ENCODE results near the gene FOXK1. TPM values are rescaled to one million over a fixed set of nuclear protein-coding genes. Genes with fewer than 3 reads are reported as not detected.

Gene FOXK1
- total RNA-seq, 1 donor from 2014 or later, result 21.7 TPM

DNA sequence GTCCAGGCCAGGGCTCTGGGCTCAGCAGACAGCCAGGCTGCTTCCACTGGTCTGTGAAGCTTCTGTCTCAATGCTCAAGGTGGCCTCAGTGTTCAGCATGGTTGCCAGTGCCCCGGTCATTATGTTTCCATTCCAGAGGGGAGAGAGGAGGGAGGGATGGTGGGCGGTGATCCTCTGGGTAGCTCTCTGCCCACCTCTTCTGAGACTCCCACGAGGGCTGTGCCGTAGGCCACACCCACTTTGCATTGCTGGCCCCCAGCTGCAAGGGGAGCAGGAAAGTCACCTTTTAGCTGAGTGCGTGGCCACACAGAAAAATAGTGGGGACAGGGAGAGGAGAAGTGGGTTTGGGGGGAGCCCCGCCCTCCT, 42.5 kb downstream of the FOXK1 start:
- peak; percentile 20 for ATAC-seq

DNA sequence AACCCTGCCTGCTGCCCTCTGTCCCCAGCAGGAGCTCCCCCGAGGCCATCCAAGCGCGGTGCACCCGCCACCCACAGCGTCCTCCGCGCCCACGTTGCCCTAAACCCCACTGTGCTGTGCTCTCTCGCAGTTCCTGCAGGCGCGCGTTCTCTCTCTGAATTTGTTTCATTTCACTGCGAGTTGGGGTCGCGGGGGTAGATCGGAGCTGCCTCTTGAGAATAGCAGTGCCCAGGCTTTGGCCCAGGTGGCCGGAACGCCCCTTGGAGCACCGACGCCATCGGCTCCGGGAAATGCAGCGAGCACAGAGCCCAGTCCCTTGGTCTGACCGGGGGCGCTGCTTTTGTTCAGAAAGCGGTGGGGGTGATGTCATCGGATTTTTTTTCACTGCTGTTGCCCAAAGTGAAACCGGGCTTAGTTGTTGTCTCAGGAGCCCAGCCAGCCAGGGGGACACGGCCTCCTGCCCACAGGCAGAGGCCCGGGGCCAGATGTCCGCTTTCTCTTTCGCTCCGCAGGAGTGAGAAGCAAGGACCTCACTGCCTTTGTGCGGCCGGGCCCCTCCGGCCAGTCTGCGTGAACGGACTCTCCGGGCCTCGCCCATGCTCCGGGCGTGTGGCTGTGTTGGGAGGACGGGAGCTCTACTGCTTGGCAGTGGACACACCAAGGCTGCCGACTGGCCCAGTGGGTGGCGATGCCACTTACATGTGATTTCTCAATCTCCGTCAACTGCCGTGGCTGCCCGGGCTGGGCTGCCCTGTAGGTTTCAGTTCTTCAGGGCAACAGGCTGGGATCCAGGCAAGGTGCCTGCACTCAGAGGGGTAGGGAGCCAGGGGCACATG, 43.1 kb downstream of the FOXK1 start:
- ATAC-seq, result peak; percentile 73

DNA sequence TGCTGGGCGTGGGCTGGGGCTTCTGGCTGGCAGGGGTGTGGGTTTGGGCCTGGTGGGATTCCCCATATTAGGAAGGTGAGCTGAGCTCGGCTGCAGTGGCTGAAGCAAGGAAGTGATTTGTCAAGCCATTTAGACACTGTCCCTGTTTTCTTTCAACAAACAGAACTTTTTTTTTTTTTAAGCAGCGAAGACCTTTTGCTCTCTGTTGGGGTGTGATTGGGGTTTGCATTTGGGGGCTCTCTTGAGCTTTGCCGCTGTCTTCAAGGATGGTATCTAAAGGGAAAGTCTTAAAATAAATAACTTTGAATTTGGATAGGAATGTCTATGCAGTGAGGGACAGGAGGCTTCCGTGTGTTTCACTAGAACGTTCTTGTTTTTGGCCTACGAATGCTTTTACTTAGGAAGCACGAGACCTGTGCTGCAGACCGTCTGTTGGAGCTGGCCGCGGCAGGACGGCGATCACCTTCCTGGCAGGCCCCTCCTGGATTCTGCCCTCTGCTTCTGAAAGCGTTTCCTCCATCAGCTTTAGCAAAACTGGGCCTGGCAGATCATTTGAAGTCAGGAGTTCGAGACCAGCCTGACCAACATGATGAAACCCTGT, 43.9 kb downstream of the FOXK1 start:
- no peak for ATAC-seq

DNA sequence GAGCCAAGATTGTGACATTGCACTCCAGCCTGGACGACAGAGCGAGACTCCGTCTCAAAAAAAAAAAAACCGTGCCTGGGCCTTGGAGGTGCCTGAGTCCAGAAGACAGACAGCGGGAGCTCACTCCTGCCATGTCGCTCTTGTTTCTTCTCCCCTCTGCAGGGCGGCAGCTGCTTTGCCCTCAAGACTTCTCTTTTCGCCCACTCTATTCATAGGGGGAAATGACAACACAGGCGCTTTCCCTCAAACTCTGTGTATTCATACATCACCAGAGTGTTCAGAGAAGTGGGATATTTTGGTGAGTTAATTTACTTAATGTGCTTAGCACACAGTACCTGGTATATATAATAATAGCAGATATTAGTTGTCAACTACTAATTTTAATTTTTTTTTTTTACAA, 44.5 kb downstream of the FOXK1 start:
- ATAC-seq, result no peak

DNA sequence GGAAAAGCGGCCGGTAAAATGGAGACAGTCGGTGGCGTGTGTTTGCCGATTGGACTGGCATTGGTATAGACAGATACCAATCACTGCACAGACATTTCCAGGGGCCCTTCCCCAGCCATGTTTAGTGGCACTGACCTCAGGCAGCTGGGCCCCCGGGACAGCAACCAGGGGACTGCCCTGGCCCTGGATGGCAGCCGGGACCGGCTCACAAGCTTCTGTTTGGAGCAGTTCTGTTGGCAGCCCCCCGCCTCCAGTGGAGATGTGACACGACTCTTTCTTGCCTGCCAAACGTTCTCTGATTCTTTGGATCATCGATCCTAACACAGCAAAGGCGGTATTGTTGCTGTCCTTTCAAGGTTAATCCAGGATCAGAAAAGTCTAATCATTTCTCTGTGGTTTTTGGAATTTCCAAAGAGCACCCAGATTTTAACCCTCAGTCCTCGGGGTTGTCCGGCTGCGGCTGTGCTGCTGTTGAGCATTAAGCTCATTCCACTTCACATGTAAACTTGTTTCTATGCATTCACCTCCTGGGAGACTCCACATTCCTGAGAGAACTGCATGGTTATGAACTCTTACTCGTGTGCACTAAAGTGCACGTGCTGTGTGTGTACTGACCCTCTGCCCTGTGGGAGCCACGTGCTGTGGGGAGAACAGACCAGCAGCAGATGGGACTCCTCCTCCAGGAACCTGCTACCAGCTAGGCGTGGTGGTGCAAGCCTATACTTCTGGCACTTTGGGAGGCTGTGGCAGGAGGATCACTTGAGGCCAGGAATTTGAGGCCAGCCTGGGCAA, 46.0 kb downstream of the FOXK1 start:
- ATAC-seq, result no peak

DNA sequence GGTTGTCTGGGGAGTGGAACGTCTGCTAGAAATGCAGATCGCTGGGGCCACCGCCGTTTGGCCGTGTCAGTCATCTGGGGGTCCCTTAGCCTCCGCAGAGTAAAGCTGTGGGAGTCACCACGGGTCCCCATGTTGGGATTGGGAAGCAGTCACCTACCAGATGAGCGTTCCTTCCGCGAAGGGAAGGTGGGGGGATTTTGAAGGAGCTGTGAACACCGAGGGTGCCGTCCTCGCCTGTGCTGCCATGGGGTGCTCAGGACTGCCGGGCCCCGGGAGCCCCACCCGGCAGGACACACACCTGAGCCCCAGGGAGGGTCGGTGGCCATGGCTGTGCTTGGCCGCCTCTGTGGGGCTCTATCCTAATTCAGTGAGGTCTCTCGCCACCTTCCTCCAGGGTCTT, 47.2 kb downstream of the FOXK1 start:
- no peak for ATAC-seq

DNA sequence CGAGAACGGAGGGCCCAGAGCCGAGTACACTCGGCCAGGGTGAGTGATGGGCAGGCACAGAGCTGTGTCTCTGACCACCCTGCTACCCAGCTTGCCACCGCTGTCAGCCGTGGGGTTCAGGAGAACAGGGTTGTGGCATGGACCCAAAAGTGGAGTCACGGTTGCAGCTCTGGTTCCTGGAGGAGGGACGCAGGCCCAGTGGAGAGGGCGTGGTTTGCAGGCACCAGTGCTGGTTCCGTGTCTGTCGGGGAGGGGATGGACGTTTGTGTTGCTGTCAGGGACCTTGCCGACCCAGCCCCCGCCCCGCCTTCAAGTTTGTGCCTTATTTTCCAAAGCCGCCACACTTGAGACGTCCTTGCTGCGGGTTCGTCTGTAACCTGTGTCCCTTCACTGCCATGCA, 48.2 kb downstream of the FOXK1 start:
- no peak for ATAC-seq

DNA sequence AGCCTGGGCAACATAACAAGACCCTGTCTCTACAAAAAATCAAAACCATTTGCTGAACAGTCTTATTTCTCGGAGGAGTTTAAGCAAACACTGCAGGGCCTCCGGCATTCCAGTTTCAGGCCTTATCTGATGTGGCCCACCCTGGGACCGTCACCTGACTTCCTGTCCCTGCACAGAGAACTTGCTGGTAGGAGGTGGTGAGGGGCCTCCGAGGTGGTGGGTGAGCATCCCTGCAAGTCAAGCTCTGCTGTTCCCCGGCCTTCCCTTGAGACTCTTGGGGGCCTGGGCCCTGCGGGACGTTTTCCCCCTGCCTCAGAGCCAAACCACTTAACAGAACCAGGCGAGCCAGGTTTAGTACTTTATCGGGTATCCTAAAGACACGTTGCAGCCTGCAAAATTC, 48.9 kb downstream of the FOXK1 start:
- no peak for ATAC-seq

DNA sequence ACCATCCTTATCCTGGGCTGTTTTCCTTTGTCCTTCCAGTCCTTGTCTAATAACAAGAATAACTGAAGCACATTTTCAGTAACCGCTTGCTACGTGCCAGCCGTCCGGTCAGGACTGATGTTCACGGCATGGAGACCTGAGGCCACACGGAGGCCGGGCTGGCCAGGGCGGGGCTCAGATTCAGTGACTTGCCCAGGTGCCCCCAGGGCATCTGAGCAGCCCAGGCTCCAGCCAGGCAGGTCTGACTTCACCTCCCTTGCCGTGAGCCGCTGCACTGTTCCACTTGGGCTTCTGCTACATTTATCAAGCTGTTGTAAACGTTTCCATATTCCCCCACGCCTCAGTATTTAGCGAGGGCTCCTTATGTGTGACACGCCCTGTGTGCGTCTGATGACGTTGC, 49.7 kb downstream of the FOXK1 start:
- ATAC-seq, result peak; percentile 54

DNA sequence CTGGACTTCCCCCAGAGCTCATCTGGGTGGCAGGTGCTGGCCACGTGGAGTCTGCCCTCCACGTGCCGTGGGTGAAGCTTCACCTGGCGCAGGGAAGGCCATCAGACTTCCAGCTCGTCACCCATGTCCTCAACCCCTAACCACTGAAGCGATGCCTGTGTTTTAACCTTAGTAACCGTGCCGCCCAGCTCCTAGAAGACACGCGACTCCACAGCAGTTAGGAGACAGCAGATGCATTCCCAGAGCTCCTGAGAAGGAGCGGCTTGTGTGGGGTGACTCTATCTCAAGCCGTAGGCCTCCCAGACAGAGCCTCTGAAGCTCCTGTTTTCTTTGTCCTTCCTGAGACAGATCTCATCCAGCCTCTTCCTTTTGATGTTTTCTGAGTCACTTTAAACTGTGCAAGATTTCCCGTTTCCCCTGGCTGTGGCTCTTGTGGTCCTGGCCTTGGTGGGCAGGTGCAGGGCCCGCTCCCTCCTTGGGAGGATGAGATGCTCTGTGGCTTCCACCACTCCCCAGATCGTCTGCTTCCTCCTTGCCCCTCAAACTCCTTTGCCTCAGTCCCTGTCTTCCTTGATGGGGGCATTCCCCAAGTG, 51.9 kb downstream of the FOXK1 start:
- no peak for ATAC-seq

DNA sequence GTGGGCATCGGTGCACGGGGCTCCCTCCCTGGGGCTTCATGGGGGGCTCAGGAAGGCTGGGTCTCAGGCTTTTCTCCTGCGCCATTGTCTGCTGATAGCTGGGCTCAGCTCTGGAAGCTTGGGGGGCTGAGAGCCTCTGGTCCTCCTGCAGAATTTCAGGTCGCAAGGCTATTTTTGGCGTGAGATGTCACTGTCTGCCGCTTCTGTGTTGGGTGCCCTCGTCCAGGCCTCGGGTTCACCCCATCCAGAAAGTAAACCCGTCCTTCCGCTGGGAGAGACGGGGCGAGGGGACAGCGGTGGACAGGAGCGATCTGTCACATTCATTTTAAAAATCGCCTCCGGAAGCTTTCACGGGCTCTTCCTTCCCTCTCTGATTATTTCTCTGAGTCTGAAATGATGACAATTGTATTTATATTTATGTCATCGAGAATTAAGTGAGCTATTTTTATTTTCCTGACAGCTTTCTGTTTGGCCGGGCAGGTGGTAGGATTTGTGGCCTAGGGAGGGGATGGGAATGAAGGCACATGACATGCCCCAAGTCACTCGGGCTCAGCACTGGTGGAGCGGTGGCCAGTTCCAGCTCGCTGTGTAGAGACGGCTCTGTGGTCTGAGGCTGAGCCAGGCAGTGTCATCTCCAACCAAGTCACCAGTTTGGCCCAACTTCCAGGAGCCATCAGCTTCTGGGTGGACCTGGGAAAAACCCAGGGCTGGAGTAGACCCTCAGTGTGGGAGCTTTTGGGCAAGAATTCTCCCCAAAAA, 52.7 kb downstream of the FOXK1 start:
- ATAC-seq, result no peak

DNA sequence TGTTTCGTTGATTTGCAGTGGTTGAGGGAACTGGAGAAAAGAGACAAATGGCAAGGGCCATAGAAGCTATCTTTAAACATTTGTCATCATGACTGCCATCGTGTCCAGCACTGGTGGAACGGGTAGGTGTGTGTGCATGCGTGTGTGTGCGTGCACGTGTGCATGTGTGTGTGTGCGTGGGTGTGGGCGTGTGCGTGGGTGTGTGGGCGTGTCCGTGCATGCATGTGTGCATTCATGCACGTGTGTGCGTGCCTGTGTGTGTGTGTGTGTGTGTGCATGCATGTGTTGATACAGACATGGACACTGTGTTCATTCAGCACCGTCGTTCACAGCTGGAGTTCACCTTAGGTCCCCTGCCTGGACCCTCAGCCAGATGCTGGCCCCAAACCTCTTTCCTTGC, 55.2 kb downstream of the FOXK1 start:
- no peak for ATAC-seq

DNA sequence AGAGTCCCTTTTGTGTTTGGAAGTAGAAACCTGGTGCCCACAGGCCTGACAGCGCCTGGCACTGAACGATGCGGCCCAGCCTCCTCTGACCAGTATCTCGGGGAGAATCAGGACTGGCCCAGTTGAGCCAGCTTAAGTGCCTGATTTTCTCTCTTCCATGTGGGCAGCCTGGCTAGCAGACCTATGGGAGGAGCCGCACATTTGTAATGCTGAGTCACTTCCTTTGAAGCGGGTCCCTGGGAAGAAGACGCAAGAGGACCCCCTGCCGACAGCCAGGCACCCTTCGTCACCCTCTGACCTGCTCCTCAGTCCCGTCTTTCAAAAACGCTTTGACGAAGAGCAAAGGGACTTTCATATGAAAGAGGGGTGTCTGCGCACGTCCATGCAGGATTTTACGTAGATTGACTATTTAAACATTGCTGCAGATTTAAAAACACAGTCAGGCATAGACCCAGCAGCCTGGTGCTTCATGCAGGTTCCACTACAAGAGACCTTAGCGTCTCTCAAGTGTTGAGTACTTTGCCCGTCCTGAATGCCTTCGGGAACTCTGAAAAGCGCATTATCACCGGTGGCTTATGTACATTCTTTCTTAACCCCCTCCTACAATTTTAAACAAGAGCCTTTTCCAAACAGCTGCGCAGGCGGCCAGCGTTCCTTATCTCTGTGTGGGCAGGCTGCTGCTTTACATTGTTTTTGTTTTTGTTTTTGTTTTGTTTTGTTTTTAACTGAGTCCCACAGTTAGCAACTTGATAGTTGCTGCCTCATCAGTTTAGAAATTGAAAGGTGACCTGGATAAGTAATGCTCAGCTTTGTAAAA, 56.8 kb downstream of the FOXK1 start:
- no peak for ATAC-seq

DNA sequence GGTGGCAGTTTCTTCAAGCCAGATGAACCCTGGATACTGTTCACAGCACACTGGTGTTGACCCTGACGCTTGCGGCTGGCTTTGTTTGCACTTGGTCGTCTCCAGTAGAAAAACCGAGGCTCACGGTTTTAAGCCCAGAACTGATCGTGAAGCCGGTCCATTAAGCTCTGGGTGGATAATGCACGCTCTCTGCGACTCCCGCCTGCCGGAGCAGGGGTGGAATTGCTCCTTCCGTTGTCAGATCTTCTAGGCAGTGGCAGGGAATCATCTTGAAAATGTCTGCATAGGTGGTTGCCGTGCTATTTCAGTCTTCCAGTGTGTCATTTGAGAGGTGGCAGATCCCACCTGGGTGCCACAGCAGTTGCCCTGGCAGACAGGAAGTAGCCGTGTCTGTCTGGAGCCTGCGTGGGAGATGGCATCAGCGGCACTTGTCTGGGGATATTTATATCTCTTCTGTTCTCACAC, 57.5 kb downstream of the FOXK1 start:
- no peak for ATAC-seq

DNA sequence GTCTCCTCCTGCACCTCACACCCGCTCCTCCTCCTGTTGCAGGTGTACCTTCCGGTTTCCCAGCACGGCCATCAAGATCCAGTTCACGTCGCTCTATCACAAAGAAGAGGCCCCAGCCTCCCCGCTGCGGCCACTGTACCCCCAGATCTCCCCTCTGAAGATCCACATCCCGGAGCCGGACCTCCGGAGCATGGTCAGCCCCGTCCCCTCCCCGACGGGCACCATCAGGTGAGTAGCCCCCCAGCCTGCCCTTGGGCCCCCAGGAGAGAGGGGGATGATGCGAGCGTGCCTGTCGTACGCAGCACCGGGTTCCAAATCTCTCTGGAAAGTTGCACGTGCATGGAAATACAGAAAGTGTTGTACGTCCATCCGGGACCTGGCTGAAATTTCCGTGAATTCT, 58.7 kb downstream of the FOXK1 start:
- ATAC-seq, result no peak

DNA sequence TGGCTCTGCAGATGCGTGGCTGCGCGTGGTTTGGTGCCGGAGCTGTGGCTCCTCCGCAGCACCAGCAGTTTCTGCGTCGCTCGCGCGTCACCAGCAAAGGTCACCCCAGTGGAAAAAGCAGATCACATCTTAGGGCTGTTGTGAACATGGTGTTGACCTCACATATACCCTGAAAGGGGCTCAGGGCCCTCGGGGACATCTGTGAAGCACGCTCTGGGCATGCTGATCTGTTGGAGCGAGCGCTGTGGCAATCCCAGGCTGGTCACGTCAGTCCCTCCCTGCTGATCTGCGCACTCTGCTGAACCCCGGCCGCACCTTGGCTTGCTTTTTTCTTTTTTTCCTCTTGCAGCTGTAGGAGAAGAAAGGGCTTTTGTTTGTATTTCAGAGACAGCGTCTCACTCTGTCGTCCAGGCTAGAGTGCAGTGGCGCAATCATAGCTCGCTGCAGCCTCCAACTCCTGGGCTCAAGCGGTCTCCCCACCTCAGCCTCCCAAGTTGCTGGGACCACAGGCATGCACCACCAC, 60.0 kb downstream of the FOXK1 start:
- ATAC-seq, result no peak

DNA sequence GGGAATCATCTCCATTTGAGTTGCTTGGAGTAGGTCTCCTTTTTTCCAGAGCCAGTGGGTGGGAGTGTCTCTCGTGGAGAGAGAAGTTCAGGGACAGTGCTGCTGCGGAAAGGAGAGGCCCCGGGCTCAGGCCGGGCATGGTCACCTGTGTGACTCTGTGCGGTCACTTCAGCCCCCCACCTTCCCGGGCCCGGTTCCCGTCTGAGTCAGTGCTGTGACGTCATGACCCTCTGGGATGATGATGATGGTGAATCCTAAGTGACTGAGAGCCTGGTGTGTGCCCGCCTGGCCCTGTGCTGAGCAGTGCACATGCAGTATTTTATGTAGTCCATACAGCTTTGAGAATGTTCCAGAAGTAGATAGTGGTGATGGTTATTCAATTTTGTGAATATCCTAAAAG, 60.8 kb downstream of the FOXK1 start:
- ATAC-seq, result no peak

DNA sequence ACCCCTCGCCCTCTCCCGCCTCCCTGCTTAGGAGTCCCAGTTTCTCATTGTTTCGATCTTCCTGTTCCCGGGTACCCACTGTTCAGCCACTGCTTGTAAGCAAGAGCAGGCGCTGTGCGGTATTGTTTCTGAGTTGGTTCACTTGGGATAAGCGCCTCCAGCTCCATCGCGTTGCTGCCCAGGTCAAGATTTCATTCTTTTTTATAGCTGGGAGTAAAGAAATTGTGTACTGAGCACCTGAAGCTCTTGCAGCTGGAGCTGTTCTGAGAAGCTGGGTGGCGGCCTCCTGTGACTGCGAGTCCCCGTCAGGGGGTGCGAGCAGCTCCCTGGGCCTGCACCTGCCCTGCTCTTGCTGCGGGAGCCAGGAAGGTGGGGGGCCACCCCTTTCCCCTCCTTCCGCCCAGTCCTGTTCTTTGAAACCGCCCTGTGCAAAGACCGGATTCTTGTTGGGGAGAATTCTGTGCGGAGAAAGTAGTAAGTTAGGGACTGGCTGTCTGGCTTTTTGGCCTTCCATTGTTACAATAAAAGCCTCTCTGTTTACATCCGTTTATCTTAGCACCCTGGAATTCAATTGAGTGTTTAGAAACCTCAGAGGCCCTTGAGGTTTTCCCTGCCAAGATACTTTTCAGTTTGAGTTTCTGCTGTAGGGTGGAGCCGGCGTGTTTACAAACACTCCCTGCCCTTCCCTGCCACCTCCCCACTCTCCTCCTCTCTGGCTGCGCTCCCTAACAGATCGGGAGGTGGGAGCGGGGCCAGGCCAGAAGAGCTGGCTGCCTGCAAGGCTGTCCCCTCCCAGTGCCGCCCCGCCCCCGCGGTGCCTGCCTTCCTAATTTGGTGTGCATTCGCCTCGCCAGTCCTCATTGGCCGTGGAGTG, 62.5 kb downstream of the FOXK1 start:
- peak; percentile 95 for ATAC-seq

DNA sequence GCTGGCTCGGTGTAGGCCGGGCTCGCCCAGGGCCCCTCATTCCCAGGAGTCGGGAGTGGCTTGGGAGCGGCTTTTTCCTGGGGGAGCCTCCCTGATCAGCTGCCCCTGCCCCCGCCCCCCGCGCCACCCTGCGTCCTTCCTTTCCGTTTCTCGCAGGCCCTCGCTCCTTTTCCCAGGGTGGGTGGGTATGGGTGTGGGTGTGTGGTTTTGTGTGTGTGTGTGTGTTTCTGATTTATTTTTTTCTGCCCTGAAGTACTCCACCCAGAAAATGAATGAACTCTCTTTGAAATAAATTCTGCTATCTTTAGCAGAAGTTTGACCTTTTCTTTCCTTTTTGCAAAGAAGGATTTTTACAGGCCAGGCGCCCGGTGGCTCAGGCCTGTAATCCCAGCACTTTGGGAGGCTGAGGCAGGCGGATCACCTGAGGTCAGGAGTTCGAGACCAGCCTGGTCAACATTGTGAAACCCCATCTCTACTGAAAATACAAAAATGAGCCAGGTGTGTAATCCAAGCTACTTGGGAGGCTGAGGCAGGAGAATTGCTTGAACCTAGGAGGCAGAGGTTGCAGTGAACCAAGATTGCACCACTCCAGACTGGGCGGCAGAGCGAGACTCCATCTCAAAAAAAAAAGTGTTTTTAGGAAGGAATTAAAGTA, 63.3 kb downstream of the FOXK1 start:
- ATAC-seq, result no peak
